ENCODE results near the gene B3GNT9. TPM values are rescaled to one million over a fixed set of nuclear protein-coding genes. Genes with fewer than 3 reads are reported as not detected.

The B3GNT9 gene
- polyA plus RNA-seq, 3 donors: 8.9 to 12.1 (median 9.8) TPM

GRCh38 chr16:67104061-67104460 lies 46.7 kb downstream of the B3GNT9 start:
- no peak for DNase-seq (ENCODE audit: extremely low read depth in 1 of 11, low read depth in 9 of 11, low spot score in 4 of 11)

- no peak for DNase-seq (ENCODE audit: extremely low read depth in 1 of 11, low read depth in 9 of 11, low spot score in 4 of 11)
These were observed 49.3 kb downstream of the B3GNT9 start for GRCh38 chr16:67101311-67102082.

GRCh38 chr16:67100569-67101310 lies 50.1 kb downstream of the B3GNT9 start:
- no peak for DNase-seq (ENCODE audit: extremely low read depth in 1 of 11, low read depth in 9 of 11, low spot score in 4 of 11)

GRCh38 chr16:67098599-67098998 lies 52.2 kb downstream of the B3GNT9 start:
- DNase-seq (ENCODE audit: extremely low read depth in 1 of 11, low read depth in 9 of 11, low spot score in 4 of 11): no peak

Other genes starting within 250 kb of the B3GNT9 start
- 100 to 1,000 TPM; 215 to 316 (median 241) TPM for gene CDH16, start 232.1 kb downstream of the B3GNT9 start, polyA plus RNA-seq (ENCODE audit: insufficient read length in 3 of 3)
- gene RRAD, start 225.5 kb downstream of the B3GNT9 start, polyA plus RNA-seq (ENCODE audit: insufficient read length in 3 of 3): 1 to 10 TPM; 2.2 to 4.1 (median 2.4) TPM
- 100 to 1,000 TPM in 2 of 3 donors, 10 to 100 TPM in 1; 81.7 to 105 (median 103) TPM for gene CIAO2B, start 216.6 kb downstream of the B3GNT9 start, polyA plus RNA-seq (ENCODE audit: insufficient read length in 3 of 3)
- 10 to 100 TPM; 41.5 to 50.6 (median 43.1) TPM for gene CES2, start 215.5 kb downstream of the B3GNT9 start, polyA plus RNA-seq (ENCODE audit: insufficient read length in 3 of 3)
- gene CES3, start 189.7 kb downstream of the B3GNT9 start, polyA plus RNA-seq (ENCODE audit: insufficient read length in 3 of 3): 1 to 10 TPM; 2.1 to 5.1 (median 2.8) TPM
- 10 to 100 TPM in 1 of 3 donors, 1 to 10 TPM in 2; 7.6 to 13.5 (median 8.5) TPM for gene CES4A, start 162.4 kb downstream of the B3GNT9 start, polyA plus RNA-seq (ENCODE audit: insufficient read length in 3 of 3)
- gene CBFB, start 121.8 kb downstream of the B3GNT9 start, polyA plus RNA-seq (ENCODE audit: insufficient read length in 3 of 3): 10 to 100 TPM; 71.7 to 76.4 (median 75.3) TPM
- gene PHAF1, start 41.1 kb downstream of the B3GNT9 start, polyA plus RNA-seq (ENCODE audit: insufficient read length in 3 of 3): 10 to 100 TPM; 23.9 to 28.2 (median 25.0) TPM
- gene TRADD, start 8.9 kb upstream of the B3GNT9 start, polyA plus RNA-seq (ENCODE audit: insufficient read length in 3 of 3): 1 to 10 TPM; 3.6 to 6.9 (median 4.8) TPM
- gene FBXL8, start 9.0 kb upstream of the B3GNT9 start, polyA plus RNA-seq (ENCODE audit: insufficient read length in 3 of 3): 1 to 10 TPM; 1.2 to 2.8 (median 1.9) TPM
- gene HSF4, start 13.7 kb upstream of the B3GNT9 start, polyA plus RNA-seq (ENCODE audit: insufficient read length in 3 of 3): 1 to 10 TPM; 1.6 to 3.8 (median 1.8) TPM
- gene NOL3, start 19.5 kb upstream of the B3GNT9 start, polyA plus RNA-seq (ENCODE audit: insufficient read length in 3 of 3): 1 to 10 TPM; 4.9 to 7.6 (median 6.1) TPM
- 10 to 100 TPM; 37.9 to 60.3 (median 41.5) TPM for gene MATCAP1, start 33.0 kb upstream of the B3GNT9 start, polyA plus RNA-seq (ENCODE audit: insufficient read length in 3 of 3)
- gene EXOC3L1, start 39.1 kb upstream of the B3GNT9 start, polyA plus RNA-seq (ENCODE audit: insufficient read length in 3 of 3): 1 to 10 TPM; 4.3 to 6.3 (median 6.1) TPM
- 10 to 100 TPM; 50.9 to 67.2 (median 59.5) TPM for gene E2F4, start 41.2 kb upstream of the B3GNT9 start, polyA plus RNA-seq (ENCODE audit: insufficient read length in 3 of 3)
- gene ELMO3, start 48.1 kb upstream of the B3GNT9 start, polyA plus RNA-seq (ENCODE audit: insufficient read length in 3 of 3): 1 to 10 TPM; 3.6 to 6.5 (median 5.6) TPM
- gene TMEM208, start 76.1 kb upstream of the B3GNT9 start, polyA plus RNA-seq (ENCODE audit: insufficient read length in 3 of 3): 10 to 100 TPM; 34.2 to 48.7 (median 45.8) TPM
- 10 to 100 TPM; 34.4 to 47.7 (median 46.9) TPM for gene FHOD1, start 96.5 kb upstream of the B3GNT9 start, polyA plus RNA-seq (ENCODE audit: insufficient read length in 3 of 3)
- 1 to 10 TPM; 3.4 to 5.5 (median 3.9) TPM for gene SLC9A5, start 98.0 kb upstream of the B3GNT9 start, polyA plus RNA-seq (ENCODE audit: insufficient read length in 3 of 3)
- gene PLEKHG4, start 128.5 kb upstream of the B3GNT9 start, polyA plus RNA-seq (ENCODE audit: insufficient read length in 3 of 3): 10 to 100 TPM; 13.0 to 17.1 (median 13.1) TPM
- 1 to 10 TPM; 1.2 to 2.4 (median 1.4) TPM for gene KCTD19, start 175.7 kb upstream of the B3GNT9 start, polyA plus RNA-seq (ENCODE audit: insufficient read length in 3 of 3)
- gene LRRC36, start 175.8 kb upstream of the B3GNT9 start, polyA plus RNA-seq (ENCODE audit: insufficient read length in 3 of 3): 10 to 100 TPM in 1 of 3 donors, 1 to 10 TPM in 2; 3.2 to 11.5 (median 4.6) TPM
- gene TPPP3, start 242.5 kb upstream of the B3GNT9 start, polyA plus RNA-seq (ENCODE audit: insufficient read length in 3 of 3): 10 to 100 TPM; 52.5 to 62.1 (median 55.9) TPM